Stimulated activated CD8-positive, alpha-beta memory T cell treated with anti-CD3 and anti-CD28 coated beads, Interleukin-7, amount 100 ng/mL, for 24 hours (primary cell): ENCODE data around the gene NOC2L.

Experiments
- DNase-seq: peaks from one replicate; pipeline ENCODE4 v3.0.0-alpha.2; 2020; ENCODE audit warnings: low read depth

Gene NOC2L

GRCh38 chr1:916173-917075, 42.6 kb downstream of the NOC2L start:
- no peak for DNase-seq

GRCh38 chr1:915295-916172, 43.5 kb downstream of the NOC2L start:
- DNase-seq, result no peak

GRCh38 chr1:914891-915280, 44.2 kb downstream of the NOC2L start:
- DNase-seq, result no peak

GRCh38 chr1:914131-914890, 44.7 kb downstream of the NOC2L start:
- no peak for DNase-seq

GRCh38 chr1:913491-914130, 45.4 kb downstream of the NOC2L start:
- DNase-seq, result no peak

GRCh38 chr1:912740-913301, 46.2 kb downstream of the NOC2L start:
- no peak for DNase-seq

- DNase-seq, result no peak
These were observed 46.9 kb downstream of the NOC2L start for GRCh38 chr1:911875-912739.

GRCh38 chr1:910881-911721, 48.0 kb downstream of the NOC2L start:
- DNase-seq, result no peak

- DNase-seq, result no peak
These were observed 48.7 kb downstream of the NOC2L start for GRCh38 chr1:910311-910880.

- no peak for DNase-seq
These were observed 49.2 kb downstream of the NOC2L start for GRCh38 chr1:909861-910310.

- no peak for DNase-seq
These were observed 50.4 kb downstream of the NOC2L start for GRCh38 chr1:908661-909060.

- DNase-seq, result no peak
These were observed 51.2 kb downstream of the NOC2L start for GRCh38 chr1:907611-908451.

GRCh38 chr1:906600-907420, 52.2 kb downstream of the NOC2L start:
- DNase-seq, result no peak

- no peak for DNase-seq
These were observed 53.1 kb downstream of the NOC2L start for GRCh38 chr1:905811-906599.

- DNase-seq, result no peak
These were observed 53.8 kb downstream of the NOC2L start for GRCh38 chr1:905071-905749.
